ENCODE measurements around the gene LIN52. TPM values are rescaled to one million over a fixed set of nuclear protein-coding genes. Genes with fewer than 3 reads are reported as not detected.

LIN52 gene
- total RNA-seq, 1 experiment from 2014 or later: 10.6 TPM

- H3K36me3 Mint-ChIP-seq: no peaks in the 10 kb centered on the region
- H3K4me1 Mint-ChIP-seq: no peaks in the 10 kb centered on the region
- DNase-seq (ENCODE audit: low spot score) (no peak), ATAC-seq (no peak)
- POLR2A ChIA-PET: no interaction called here
- CTCF ChIA-PET: no interaction called here
- no peak for TF ChIP-seq GTF2I (CRISPR knock-in tag; conservative IDR thresholded peaks at IDR 0.05)
- TF ChIP-seq CDX4 (CRISPR knock-in tag; IDR thresholded peaks at IDR 0.05; ENCODE audit: borderline replicate concordance): no peak
- TF ChIP-seq MXD4 (CRISPR knock-in tag; IDR thresholded peaks at IDR 0.05; ENCODE audit: borderline replicate concordance): no peak
- no peak for TF ChIP-seq NR2C2 (CRISPR knock-in tag; IDR thresholded peaks at IDR 0.05)
- no peak for TF ChIP-seq ZSCAN18 (CRISPR knock-in tag; IDR thresholded peaks at IDR 0.05)
- no peak for TF ChIP-seq FOXP4 (CRISPR knock-in tag; IDR thresholded peaks at IDR 0.05)
- TF ChIP-seq E2F4 (CRISPR knock-in tag; IDR thresholded peaks at IDR 0.05; ENCODE audit: borderline replicate concordance, low read depth): no peak
- TF ChIP-seq RELA (CRISPR knock-in tag; IDR thresholded peaks at IDR 0.05; ENCODE audit: borderline replicate concordance): no peak
- no peak for TF ChIP-seq ZNF396 (CRISPR knock-in tag; IDR thresholded peaks at IDR 0.05; ENCODE audit: borderline replicate concordance)
- no peak for TF ChIP-seq IRF2 (CRISPR knock-in tag; IDR thresholded peaks at IDR 0.05; ENCODE audit: borderline replicate concordance, low read depth)
- TF ChIP-seq HMGA2 (CRISPR knock-in tag; IDR thresholded peaks at IDR 0.05): no peak
- no peak for TF ChIP-seq ZNF281 (CRISPR knock-in tag; IDR thresholded peaks at IDR 0.05)
- no peak for TF ChIP-seq ZNF219 (CRISPR knock-in tag; IDR thresholded peaks at IDR 0.05; ENCODE audit: borderline replicate concordance)
- H3K27ac Mint-ChIP-seq: no peak overlapping the region
- no peak overlapping the region for H3K4me3 Mint-ChIP-seq
- H3K9me3 Mint-ChIP-seq: no peaks in the 10 kb centered on the region
- no peaks in the 10 kb centered on the region for H3K27me3 Mint-ChIP-seq (ENCODE audit: low read depth)
These were observed 57.8 kb downstream of the LIN52 start for GRCh38 chr14:74142523-74142922.

- Mint-ChIP-seq H3K4me3 (no peak overlapping the region), H3K27me3 (ENCODE audit: low read depth) (no peaks in the 10 kb centered on the region), H3K27ac (no peak overlapping the region), H3K36me3 (no peaks in the 10 kb centered on the region), H3K9me3 (no peaks in the 10 kb centered on the region), H3K4me1 (no peaks in the 10 kb centered on the region)
- ChIA-PET CTCF (no interaction called here), POLR2A (interaction anchor here (0.6 kb wide), 1 partner anchor 58 kb away, joined by 9 read pairs; no protein-coding TSS in a partner anchor)
- ATAC-seq (no peak), DNase-seq (ENCODE audit: low spot score) (no peak)
- TF ChIP-seq GTF2I (CRISPR knock-in tag; conservative IDR thresholded peaks at IDR 0.05) (no peak), ZNF232 (CRISPR knock-in tag; IDR thresholded peaks at IDR 0.05) (no peak), CDX4 (CRISPR knock-in tag; IDR thresholded peaks at IDR 0.05; ENCODE audit: borderline replicate concordance) (no peak), MAX (CRISPR knock-in tag; IDR thresholded peaks at IDR 0.05) (no peak), USF2 (CRISPR knock-in tag; IDR thresholded peaks at IDR 0.05) (no peak), IRF2 (CRISPR knock-in tag; IDR thresholded peaks at IDR 0.05; ENCODE audit: borderline replicate concordance, low read depth) (no peak), MYBL2 (CRISPR knock-in tag; IDR thresholded peaks at IDR 0.05) (no peak), AR (CRISPR knock-in tag; IDR thresholded peaks at IDR 0.05) (no peak), SMAD4 (CRISPR knock-in tag; IDR thresholded peaks at IDR 0.05) (no peak), SMAD3 (CRISPR knock-in tag; IDR thresholded peaks at IDR 0.05; ENCODE audit: borderline replicate concordance) (no peak)
These were observed 60.0 kb downstream of the LIN52 start for GRCh38 chr14:74144789-74145188.
